GM11168 (cell line): ENCODE measurements around the gene MAP3K4.

ENCODE experiments used
- in situ Hi-C: fragments of 300-500 bp; cut with MboI; formaldehyde crosslinking; loops from one replicate; pipeline ENCODE4 v1.12.0; 2022; ENCODE audit warnings: low sequenced_read_pairs; ENCODE audit not compliant: unreplicated experiment

The MAP3K4 gene

GRCh38 chr6:160998217-160998616 is 6.6 kb downstream of the MAP3K4 start:
- in situ Hi-C loops, result no loop called here

GRCh38 chr6:160998766-160999165 is 7.2 kb downstream of the MAP3K4 start:
- in situ Hi-C loops, result no loop called here

GRCh38 chr6:160999516-160999915 is 7.9 kb downstream of the MAP3K4 start:
- in situ Hi-C loops, result no loop called here

GRCh38 chr6:161000632-161001031 is 9.1 kb downstream of the MAP3K4 start:
- in situ Hi-C loops, result no loop called here

- in situ Hi-C loops, result no loop called here
Measured at GRCh38 chr6:161001421-161001820, 9.9 kb downstream of the MAP3K4 start.

- in situ Hi-C loops, result no loop called here
Measured at GRCh38 chr6:161003336-161003735, 11.8 kb downstream of the MAP3K4 start.

- in situ Hi-C loops, result no loop called here
Measured at GRCh38 chr6:161008245-161008644, 16.7 kb downstream of the MAP3K4 start.

- in situ Hi-C loops, result no loop called here
Measured at GRCh38 chr6:161009991-161010390, 18.4 kb downstream of the MAP3K4 start.

GRCh38 chr6:161010418-161010817 is 18.8 kb downstream of the MAP3K4 start:
- in situ Hi-C loops, result no loop called here

- in situ Hi-C loops, result no loop called here
Measured at GRCh38 chr6:161011492-161012480, 20.2 kb downstream of the MAP3K4 start.

- in situ Hi-C loops, result no loop called here
Measured at GRCh38 chr6:161013695-161014094, 22.1 kb downstream of the MAP3K4 start.

GRCh38 chr6:161017766-161018564 is 26.4 kb downstream of the MAP3K4 start:
- in situ Hi-C loops, result no loop called here

- in situ Hi-C loops, result no loop called here
Measured at GRCh38 chr6:161019324-161019839, 27.8 kb downstream of the MAP3K4 start.

- in situ Hi-C loops, result no loop called here
Measured at GRCh38 chr6:161021543-161021942, 30.0 kb downstream of the MAP3K4 start.

GRCh38 chr6:161021998-161022743 is 30.6 kb downstream of the MAP3K4 start:
- in situ Hi-C loops, result no loop called here

GRCh38 chr6:161023316-161023715 is 31.7 kb downstream of the MAP3K4 start:
- in situ Hi-C loops, result no loop called here

GRCh38 chr6:161024364-161024920 is 32.9 kb downstream of the MAP3K4 start:
- in situ Hi-C loops, result no loop called here

- in situ Hi-C loops, result no loop called here
Measured at GRCh38 chr6:161027385-161027784, 35.8 kb downstream of the MAP3K4 start.

- in situ Hi-C loops, result no loop called here
Measured at GRCh38 chr6:161029195-161029809, 37.7 kb downstream of the MAP3K4 start.
